Kidney tubule cell (primary cell): Measurements from ENCODE around the gene UMODL1.
"Not testable (repeated sequence)": the region's sequence is repeated elsewhere in the genome, so short reads cannot be mapped to it uniquely, and the experiment has no call there.

Experiments
- DNase-seq: peaks from one replicate; pipeline ENCODE4 v3.0.0-alpha.2; 2018; ENCODE audit warnings: low spot score

Gene UMODL1

DNA sequence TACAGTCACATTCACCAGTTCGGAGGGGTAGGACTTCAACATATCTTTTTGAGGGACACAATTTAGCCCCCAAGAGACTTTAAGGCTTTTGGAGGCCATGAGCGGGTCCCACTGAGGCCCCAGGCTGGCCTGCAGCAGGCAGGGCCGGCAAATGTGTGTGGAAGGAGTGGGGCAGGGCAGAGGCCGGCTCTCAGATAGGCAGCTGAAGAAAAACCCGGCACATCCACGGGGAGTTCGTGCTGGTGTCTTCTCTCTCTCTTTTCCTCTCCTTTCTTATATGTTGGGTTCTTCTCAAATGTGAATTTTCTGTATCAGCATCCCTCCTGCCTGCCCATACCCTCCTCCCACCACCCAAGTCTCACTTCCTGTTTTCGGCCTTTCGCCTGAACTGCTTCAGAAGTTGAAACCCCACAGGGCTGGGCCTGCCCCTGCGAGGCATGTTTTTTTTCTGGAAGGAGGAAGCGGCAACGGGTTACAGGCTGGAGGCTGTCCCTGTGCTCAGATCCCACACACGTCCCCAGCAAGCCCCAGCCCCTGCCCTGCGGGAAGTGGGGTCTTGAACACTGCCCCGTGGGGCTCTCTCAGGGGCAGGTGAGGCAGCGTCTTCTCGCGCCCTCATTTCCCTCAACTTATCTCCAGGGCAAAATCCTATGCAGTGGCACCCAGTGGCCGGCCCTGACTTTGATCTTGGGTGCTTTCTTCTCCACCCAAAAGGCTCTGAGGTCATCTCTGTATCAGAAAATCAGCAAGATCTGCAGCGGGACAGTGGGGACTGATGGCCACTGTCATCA, 9.7 kb upstream of the UMODL1 start:
- no peak for DNase-seq

DNA sequence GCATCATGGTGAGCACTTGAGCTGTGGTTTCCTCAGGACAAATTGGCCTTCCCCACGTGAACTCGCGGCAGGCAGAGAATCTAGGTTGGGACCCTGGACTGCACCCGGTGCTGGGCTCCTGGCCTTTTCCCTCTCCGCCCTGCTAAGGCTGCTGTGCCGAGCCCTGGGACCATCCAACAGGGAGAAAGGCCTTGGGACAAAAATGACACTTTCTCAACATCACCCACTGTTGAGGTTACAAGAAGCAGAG, 9.2 kb upstream of the UMODL1 start:
- DNase-seq: no peak

DNA sequence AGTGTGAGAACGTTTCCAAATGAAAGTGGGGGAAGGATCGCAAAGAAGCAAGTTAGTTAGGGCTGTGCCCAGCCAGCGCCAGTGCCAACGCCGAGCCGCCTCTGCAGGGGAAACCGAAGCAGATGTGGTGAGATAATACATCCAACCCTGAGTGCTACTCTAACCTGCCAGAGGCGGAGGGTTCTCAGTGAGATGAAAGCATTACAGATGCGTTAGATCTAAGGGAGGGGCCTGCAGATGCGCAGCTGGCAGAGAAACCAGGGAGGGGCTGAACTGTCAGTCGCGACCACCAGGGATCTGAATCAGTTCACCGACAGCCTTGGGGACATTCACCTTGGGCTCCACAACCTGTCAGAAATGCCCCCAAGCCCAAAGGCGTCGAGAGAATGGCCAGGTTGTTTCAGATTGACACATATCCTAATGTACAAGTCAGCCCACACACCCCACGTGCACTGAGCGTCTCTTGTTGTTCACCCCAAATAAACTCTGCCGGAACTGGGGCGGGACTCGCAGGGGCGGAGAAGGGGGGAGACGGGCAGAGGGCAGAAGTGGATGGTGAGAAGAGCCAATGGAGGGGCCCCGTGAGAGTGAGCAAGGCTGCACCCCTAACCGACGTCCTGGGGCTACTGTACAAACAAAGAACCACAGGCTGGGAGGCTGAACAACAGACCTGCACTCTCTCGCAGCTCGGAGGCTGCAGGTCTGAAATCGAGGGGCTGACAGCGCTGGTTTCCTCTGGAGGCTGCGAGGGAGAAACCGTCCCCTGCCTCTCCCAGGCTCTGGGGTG, 8.7 kb upstream of the UMODL1 start:
- no peak for DNase-seq

DNA sequence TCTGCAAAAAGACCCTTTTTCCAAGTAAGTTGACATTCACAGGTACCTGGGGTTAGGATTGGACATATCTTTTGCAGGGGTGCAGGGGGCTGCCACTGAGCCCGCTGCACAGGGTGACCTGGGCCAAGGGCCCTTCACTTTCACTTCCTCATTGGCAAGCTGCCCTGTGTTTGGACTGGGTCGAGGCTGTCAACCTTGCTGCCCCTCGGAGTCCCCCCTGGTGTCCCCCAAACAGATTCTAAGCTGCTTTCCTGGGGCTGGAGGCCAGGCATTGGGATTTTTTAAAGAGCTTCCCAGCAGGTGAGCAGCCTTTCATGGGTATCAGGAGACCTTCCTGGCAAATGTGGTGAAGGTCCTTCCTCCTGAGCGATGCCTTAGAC, 7.9 kb upstream of the UMODL1 start:
- no peak for DNase-seq

DNA sequence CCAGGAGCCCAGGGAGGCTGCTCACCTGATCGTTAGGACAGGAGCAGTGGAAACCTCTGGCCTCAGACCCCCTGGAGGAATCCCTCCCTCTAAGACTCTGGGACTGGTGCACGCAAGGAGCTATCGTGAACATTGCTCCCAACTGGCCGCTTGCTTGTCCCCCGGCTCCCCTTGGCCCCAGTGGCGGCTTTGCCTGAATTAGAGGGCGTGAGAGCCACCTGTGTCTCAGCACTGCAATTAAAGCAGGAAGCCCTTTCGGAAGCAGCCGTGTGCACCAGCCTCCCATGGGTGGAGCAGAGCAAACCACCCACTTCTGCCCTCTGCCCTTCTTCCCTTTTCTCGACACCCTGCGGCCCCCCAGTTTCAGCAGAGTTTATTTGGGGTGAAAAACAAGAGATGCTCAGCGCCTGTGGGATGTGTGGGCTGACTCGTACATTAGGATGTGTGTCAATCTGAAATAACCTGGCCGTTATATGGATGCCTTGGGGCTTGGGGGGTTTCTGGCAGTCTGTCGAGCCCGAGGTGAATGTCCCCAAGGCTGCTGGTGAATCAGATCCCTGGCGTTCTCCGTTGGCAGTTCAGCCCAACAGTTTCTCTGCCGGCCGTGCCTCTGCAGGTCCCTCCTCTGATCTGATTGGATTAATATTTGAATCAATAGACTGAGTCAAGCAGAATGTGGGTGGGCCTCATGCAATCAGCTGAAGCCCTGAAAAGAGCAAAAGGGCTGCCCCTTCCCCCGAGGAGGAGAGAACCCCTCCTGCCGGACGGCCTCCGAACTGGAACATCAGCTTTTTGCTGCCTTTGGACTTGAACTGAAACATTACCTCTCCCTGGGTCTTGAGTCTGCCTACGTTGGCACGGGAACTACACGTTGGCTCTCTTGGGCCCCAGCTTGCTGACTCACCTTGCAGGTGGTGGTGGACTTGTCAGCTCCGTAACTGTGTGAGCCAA, 7.3 kb upstream of the UMODL1 start:
- peak; percentile 61 for DNase-seq

DNA sequence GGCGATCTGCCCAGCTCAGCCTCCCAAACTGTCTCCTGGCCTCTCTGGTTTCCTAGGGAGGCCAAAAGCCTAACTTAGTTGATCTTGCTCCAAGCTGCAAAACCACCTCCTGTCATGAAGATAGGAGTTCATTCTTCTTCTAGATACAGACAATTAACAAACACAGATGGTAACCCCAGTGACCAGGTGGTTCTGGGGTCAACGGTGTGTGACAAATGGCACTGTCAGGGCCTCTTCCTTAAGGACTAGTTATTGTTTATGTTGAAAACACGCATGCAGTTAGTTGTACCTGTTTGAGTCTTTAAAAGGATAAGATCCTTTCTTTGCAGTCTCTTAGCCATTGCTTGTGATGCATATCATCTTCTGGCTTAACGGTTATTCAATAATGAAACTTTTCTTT, 4.6 kb upstream of the UMODL1 start:
- no peak for DNase-seq

DNA sequence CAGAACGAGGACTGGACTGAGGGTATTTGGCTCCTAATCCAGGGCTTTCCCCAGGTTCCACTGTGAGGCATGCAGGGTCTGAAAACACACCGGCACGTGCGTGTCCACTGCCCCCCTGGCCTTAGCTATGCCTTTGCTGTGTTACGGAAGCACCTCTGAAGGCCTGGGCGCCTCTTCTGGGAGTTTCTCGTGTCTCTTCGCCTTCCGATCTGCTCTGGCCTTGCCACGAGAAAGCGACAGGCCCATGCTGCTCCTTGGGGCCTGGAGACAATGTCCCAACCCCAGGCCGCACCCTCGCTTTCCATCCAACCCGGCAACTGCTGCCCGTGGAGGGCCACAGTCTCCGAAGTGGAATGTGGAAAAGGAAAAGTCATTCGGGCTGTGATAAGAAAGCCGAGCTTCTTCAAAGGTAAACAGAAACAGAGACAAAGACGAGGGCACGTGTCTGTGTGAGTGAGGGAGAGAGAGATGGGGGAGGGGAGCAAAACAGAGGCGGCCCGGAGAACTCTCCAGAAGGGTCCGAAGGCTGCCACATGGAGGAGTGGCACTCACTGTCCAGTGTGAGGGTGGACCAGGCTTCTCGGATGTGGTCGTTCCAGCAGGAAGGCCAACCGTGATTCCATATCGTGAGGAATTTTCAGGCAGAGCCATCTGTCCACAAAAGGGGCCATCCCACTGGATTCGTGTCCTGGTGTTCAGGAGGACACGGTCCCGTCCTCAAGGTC, 3.4 kb upstream of the UMODL1 start:
- DNase-seq: no peak

DNA sequence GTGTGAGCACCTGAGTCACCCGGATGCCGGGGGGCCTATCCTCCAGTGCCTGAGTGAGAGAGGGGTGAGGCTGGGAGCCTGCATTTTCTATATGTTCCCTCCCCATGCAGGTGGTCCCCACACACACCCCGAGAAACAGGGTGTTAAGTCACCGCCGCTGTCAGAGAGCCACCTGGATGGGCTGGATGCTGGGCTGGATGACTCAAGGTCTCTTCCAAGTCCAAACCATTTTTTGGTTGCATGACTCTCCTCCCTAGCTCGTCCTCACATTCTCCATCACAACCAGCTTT, 2.9 kb upstream of the UMODL1 start:
- DNase-seq: no peak

DNA sequence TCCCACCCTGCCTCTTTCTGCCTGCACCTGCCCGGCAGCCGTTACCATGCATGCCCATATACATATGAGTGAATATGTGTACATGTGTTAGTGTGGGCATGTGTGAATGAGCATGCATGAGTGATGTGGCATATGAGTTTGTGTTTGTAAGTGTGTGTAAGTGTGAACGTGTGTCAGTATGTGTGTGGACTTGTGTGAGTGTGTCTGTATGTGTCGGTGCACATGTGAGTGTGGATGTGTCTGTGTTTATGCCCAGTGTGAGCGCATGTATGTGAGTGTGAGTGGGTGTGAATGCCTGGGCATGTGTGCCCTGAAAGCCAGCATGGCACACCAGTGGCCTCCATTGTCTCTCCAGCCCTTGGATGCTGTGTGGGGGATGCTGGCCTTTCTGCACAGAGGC, 2.5 kb upstream of the UMODL1 start:
- no peak for DNase-seq

DNA sequence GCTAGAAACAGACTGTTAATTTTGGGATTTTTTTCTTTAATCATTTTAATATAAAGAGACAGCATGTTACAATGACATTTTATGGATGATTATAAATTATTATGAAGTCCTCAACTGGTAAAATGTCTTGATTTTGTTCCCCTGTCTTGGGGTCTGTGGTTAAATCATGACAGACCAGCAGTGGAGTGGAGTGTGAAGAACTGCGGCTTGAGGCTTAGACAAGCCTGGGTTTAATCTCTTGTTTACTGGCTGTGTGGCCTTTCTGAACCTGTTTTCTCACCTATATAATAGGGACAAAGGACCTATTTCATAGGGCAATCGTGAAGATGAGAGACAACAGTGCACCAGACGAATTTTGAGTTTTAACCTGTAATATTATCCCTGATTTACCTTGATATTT, 1.8 kb upstream of the UMODL1 start:
- DNase-seq: no peak

DNA sequence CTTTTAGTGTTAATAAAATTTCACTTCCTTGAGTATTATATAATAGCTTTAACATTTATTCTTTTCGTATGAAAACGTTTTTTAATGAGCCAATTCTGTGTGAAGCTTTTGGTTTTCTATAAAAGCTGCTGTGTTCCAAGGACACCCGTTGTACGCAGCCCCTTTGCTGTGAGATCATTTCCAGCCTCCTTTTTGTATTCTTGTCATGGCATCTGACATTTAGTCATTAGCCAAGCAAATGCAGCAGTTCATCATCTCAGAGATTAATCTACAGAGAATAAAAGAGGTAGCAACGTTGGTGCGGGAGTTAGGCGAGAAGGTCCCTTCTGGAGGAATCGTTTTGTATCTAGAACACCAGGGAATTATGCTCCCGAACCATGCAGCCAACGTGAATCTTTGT, 1.3 kb upstream of the UMODL1 start:
- no peak for DNase-seq

DNA sequence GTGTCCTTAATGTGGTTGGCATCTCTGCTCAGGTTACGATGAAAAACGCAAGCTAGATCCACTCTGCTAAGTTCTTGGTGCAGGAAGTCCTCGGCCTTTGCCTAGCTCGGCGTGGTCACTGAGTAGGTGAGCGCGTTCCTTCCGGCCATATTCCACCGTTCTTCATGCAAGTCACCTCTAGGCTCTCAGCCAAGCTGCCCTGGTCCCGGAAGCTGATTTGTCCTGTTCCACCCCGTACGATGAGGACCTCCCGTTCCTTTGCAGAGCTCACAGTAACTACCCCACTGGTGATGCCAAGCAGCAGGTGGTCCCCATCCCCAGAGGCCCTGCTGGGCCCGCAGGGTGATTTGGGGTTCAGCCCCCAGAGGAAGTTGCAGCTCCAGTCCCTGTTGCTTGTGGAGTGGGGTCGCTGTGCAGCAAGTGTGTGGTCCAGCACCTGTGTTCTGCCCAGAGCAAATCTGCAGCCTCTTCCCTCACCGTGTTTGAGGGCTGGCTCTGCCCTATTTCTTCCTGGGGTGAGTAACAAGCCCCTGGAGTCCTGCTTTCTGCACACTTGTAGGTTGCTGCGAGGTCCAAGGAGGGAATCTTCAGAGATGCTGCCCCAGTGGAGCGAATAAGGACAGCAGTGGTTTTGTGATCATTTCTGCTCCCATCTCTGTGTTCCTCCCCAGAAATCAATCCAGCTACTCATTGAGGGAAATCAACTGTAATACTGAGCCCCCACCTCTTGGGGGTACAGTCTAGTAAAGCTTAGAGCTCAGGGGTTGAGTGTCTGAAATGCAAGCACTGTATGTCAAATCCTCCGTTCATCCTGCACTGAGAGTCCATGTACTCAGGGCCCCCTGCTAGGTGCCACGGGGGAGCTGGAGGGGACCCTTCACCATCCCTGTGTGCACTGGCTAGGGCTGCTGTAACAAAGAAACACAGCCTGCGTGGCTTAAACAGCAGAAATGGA, 2.3 kb downstream of the UMODL1 start:
- no peak for DNase-seq

DNA sequence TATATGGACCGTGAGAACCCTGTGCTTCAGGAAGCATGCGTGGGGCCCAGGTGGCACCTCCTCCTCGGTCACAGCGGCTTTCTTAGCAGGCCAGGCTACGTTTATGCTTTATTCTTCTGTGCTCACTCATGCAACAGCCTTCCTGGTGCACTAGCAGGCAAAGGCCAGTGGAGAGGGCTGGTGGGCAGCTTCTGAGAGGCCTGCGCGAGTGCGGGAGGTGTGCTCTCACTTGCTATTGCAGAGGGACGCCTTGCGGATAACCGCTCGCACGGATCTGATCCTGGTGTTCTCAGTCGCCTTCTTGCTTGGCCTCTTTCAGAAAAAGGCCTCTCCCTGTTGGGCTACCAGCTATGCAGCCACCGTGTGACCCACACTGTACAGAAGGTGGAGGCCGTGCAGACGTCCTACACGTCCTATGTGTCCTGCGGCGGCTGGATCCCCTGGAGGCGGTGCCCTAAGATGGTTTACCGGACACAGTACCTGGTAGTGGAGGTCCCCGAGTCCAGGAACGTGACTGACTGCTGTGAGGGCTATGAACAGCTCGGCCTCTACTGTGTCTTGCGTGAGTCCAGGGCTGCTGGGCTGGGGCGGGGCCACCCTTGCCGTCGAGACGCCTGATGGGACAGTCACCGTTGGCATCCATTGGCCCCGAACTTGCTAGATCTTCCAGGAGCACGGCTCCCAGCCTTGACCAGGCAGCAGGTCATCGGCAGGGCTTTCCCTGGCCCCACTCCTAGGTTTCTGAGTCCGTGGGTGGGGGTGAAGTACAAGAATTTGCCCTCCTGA, 4.8 kb downstream of the UMODL1 start:
- no peak for DNase-seq

DNA sequence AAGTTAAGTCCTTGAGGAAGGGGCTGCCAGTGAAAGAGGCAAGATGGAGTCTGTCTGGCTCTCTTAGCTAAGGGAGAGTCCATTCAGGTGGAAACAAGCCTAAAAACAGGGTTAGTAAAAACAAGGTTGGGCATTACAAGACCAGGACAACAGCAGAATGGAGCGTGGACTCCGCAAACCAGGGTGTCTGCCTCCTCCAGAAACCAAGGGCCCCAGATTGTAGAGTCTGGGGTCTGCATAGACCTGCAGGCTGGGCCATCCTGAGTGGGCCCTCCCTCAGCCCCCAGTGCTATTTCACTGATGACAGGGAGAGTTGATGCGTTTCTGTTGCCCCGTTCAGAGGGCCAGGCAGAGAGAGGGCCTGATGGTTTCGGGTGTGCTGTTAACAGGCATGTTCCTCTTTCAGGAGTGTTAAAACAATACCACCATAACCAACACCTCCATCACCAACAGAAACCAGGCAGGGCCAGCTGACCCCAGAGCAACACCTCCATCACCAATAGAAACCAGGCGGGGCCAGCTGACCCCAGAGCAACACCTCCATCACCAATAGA, 6.6 kb downstream of the UMODL1 start:
- DNase-seq: not testable (repeated sequence)

DNA sequence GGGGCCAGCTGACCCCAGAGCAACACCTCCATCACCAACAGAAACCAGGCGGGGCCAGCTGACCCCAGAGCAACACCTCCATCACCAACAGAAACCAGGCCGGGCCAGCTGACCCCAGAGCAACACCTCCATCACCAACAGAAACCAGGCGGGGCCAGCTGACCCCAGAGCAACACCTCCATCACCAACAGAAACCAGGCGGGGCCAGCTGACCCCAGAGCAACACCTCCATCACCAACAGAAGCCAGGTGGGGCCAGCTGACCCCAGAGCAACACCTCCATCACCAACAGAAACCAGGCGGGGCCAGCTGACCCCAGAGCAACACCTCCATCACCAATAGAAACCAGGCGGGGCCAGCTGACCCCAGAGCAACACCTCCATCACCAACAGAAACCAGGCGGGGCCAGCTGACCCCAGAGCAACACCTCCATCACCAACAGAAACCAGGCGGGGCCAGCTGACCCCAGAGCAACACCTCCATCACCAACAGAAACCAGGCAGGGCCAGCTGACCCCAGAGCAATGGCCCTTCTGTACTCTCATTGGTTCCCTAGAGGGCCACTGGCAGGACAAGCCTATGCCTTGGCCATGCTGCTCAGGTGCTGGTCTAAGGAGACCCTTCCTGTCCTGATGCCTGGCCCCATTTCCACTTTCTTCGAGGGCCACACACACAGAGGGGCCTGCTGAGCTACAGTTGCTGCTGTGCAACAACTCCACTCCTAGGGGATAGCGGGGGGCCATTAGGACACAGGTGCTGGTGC, 7.3 kb downstream of the UMODL1 start:
- DNase-seq: not testable (repeated sequence)

DNA sequence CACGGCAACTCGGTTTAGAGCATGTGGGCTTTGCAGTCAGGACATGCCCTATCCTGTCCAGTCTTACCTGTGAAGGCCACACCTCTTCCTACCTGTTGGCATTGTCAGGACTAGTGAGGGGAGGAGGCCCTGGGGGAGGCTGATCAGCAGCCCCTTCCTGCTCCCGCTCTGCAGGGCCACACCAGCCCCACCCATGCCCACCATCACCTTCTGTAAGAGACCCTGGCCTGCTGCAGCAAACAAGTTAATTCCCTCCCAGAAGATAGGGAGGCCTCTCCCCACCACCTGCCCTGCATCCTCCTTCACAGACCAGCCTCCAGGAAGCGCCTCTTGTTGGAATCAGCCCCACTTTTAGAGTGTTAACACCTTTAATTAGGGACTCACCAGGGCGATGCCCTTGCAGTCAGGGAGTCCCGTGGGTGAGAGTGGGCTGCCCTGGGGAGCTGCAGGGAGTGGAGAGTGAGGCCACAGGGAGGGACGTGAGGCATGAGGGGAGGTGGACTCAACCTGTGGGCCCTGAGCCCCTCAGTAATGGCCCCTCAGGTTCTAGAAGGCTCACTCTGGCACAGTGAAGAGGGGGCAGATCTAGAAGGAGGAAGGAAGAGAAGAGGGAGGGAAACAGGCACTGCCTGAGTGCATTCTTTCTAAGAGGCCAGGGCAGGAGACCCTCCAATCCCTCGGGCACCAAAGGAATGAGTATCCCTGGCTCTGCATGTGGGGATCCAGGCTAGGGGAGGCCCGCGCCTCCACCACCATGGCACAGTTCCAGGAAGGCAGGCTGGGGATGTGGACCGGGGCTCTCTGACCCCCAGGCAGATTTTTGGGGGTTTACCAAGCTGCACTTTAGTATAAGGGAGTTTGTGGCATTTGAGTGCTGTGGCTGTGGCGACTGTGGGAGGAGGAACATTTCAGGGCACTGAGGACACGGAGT, 8.2 kb downstream of the UMODL1 start:
- no peak for DNase-seq

DNA sequence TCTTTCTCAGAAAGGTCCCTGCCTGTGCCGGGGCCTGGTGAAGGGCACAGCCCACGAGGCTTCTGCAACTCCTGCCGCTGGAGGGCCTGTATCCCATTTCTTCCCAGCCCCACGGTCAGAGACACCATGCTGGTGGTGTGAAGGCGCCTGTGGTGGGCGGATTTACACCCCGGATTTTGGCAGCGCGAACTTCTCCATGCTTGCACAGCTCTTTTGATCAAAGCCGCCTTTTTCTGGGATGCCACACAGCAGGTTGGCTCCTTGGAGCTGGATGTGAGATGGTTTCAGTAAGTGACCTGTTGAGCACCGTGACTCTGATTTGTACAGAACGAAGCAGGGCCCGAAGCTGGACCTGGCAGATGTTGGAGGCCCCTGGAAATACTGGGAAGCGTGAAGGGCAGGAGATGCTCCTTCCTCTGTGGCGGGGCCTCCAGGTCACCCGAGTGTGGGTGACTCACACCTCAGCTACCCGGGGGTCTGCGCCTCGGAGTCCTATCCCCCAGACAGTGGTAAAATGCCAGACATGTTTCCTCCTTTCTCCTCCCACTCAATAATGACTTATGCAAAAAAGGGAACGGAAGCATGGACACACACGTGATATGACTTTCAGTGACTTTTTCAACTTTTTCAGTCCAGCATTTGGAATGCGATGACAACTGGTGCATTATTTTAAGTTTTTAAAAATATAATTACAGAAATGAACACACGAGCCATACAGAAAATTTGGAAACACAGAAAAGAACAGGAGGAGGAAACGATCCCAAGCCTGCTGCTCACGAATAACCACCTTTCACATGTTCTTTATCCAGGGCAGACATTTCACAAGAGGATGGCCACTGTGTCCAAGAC, 9.0 kb downstream of the UMODL1 start:
- no peak for DNase-seq
